HG03342 (cell line): Measurements from ENCODE around the gene PHF23.
"Not testable (repeated sequence)": the region's sequence is repeated elsewhere in the genome, so short reads cannot be mapped to it uniquely, and the experiment has no call there.

Source experiments
- ATAC-seq: cut with Tn5 transposase; IDR thresholded peaks from one replicate; pipeline ENCODE4 v1.9.1; 2021; ENCODE audit warnings: mild to moderate bottlenecking, moderate library complexity; ENCODE audit not compliant: unreplicated experiment

The PHF23 gene

DNA sequence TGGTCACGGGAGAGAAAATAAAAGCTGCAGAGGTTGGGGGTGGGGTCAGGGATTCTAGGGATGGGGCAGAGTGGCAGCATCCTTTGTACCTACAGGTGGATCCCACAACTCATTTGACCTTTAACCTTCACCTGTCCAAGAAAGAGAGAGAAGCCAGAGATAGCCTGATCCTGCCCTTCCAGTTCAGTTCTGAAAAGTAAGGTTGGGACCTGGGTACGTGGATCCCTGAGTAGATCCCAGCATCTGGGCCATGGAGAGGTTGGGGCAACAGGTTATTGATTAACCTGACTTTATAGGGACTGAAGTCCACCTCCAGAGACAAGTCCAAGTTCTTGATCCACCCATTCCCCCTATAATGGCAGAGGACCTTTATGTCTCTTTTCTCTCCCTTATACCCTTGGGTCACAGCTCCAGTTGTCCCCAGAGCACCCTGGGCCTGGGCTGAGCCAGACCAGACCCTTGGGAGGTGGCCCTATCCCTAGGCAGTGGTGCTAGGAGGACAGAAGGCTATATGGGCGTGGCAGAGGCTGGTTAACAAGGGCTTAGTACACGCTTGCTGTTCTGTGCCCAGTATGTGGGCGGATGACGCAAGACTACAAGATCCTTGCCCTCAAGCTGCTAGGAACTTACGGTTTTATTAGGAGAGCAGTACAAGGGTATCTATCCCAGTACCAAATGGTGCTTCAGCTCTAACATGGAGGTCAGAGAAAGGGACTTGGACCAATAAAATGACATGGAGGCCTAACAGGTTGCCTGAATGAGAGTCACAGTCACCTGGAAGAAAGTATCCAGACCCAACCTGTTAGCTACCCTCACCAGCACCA is 19.7 kb upstream of the PHF23 start:
- ATAC-seq, result no peak

DNA sequence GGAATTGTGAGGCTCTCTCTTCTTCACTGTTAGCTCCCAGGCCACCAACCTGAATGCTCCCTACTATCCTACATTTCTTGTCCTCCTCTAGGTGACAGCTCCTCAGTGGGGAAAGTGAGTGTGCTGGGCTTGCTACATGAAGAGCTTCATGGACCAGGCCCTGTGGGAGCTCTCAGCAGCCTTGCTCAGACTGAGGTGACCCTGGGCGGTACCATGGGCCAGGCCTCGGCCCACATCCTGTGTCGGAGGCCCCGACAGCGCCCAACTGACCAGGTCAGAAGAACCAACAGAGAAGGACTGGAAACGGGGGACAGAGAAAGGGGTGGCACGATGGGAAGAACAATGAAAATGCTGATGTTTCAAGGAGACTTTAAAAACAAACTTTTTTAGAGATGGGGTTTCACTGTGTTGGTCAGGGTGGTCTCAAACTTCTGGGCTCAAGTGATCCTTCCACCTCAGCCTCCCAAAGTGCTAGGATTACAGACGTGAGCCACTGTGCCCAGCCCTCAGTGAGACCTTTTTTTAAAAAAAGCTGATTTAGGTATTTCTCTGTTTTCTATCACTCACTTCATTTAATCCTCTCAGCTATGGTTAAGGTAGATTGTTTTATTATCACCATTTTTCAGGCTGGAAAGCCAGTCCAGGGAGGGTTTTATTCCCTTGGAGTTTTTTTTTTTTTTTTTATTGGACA is 17.7 kb upstream of the PHF23 start:
- ATAC-seq, result no peak

DNA sequence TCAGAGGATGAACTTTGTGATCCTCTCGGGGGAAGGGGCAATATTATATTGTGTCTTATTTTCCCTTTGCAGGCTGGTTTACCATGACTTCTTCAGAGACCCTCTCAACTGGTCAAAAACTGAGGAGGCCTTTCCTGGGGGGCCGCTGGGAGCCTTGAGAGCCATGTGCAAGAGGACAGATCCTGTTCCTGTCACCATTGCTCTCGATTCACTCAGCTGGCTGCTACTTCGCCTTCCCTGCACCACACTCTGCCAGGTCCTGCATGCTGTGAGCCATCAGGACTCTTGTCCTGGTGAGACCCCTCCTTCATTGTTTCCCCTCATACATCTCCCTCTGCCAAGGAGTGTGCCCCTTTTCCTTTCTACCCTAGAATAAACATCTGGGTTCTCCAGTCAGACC is 15.3 kb upstream of the PHF23 start:
- ATAC-seq, result no peak

DNA sequence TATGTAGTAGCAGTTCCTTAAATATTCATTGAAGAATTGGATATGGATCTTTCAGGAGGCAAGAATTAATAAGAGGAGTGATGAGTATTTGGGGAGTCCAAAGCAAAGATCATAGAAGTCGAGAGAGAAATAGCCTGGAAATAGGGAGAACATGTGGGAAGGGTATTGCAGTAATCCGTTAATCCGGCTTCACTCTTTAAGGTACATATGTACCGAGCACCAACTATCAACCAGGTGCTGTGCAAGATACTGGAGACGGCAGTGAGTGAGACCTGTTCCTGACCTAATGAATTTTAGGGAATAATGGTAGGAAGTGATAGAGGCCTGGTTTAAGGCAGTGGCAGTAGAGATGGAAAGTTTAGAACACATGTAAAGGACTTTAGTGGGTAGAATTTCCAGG is 13.8 kb upstream of the PHF23 start:
- no peak for ATAC-seq

DNA sequence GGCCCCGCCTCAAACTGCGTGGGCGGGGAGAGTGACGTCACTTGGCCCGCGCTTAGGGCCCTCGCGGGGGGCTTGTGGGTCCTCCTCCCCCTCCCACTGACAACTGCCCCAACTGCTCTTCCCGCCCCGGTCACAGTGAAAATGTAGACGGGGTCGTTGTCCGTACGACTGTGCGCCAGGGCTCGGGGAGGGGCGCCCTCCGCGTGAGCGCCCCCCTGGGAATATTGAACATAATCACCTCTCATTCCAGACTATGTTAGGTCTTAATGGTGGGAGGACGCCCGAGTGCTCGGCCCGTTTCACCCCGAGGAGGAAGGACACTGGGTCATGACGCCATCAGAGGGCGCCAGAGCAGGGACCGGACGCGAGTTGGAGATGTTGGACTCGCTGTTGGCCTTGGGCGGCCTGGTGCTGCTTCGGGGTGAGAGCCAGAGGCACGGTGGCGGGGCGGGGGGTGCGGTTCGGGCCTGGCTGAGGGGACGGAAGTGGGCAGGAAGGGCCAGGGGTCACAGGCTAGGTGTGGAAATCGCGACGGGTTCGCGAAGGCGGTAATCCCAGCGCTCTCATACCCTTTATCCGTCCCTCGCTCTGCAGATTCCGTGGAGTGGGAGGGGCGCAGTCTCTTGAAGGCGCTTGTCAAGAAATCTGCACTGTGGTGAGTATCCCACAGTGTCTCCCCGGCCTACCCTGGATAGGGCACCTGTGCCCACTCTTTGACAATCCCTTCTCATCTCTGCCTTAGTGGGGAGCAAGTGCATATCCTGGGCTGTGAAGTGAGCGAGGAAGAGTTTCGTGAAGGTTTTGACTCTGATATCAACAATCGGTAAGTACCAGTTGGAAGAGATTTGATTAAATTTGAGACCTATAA is 13.2 kb upstream of the PHF23 start, which contains the start of gene ELP5:
TSS of gene ELP5 (plus strand) at position 40 of the 868 bp plus-strand sequence. CDS start at position 376, 336 bp downstream.
- ATAC-seq, result peak; percentile 49

DNA sequence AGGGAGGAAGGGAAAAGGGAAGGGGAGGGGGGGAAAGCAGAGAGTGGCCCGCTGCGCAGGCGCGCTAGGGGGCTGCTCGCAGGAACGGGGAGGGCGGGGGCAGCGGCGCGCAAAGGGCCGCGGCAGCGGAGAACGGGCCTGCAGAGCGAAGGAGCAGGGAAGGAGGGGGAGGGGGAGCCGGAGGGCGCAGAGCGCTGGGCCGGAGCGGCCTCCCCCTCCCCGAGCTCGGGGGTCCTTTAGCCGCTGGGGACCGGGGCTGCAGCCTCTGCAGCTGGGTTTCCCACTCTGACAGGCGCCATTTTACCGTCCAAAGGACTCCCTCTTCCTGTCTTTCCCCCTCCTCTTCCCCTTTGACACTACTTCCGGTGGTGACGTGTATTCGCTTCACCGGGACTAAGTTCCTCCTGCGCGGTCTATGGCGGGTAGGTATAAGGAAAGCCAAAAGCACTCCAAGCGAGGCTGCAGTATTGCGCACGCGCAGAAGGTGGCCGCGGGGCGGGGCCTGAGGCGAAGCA is 12.5 kb upstream of the PHF23 start, which contains the start of gene CTDNEP1:
TSS of gene CTDNEP1 (minus strand) at position 74 of the 515 bp plus-strand sequence. CDS start 438 bp downstream, outside the sequence.
- peak; percentile 74 for ATAC-seq

DNA sequence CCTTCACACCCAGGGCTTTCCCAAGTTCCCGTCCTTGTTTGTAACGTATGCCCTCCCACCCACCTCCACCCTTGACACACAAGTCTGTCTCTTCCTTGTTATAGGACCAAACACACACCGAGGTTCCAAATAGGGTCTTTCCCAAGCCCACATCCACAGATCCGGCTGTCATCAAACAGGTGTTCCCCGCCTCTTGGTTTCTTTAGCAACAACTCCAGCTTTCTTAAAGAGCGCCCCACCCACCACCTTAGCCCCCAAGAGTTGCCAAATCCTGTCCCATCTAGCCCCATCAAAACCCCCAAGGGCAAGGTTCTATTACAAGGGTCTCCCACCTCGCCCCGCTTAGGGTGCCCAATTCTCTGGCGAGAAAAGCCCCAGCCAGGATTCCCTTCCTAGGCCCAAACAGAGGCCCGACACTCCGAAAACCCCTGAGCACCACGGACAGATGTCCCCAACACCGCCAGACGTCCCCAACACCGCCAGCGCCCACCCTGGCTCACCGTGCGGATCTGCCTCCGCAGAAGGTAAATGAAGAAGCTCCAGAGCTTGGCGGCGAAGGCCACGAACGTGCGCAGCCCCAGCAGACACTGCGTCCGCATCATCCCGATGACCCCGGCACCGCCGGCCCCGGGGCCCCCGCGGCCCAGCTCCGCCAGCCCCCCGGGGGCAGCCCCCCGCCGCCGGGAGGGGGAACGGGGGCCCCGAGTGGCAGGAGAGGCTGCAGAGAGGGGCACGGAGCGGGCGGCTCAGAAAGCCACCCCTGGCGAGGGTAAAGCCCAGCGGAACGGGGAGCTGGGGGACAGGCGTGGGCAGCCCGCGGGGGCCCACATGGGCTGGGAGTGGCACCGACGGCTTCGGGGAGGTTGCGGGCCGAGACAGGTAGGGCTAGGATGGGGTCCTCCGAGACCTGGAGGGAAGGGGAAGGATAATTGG is 11.7 kb upstream of the PHF23 start:
- ATAC-seq, result no peak

DNA sequence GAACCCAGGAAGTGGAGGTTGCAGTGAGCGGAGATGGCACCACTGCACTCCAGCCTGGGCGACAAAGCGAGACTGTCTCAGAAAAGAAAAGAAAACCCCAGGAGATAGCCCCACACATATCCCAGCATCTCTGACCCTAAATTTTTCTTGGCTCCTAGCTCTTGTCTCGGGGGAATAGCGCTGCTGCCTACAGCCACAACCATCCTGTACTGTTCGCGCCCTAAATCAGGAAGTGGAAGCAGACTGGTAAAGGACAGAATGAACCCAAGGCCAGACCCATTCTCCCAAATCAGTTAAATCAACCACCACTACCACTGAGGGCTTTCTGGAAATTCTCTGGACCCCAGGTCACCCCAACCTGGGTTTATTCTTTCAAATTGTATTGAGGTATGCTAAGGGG is 10.6 kb upstream of the PHF23 start:
- no peak for ATAC-seq

DNA sequence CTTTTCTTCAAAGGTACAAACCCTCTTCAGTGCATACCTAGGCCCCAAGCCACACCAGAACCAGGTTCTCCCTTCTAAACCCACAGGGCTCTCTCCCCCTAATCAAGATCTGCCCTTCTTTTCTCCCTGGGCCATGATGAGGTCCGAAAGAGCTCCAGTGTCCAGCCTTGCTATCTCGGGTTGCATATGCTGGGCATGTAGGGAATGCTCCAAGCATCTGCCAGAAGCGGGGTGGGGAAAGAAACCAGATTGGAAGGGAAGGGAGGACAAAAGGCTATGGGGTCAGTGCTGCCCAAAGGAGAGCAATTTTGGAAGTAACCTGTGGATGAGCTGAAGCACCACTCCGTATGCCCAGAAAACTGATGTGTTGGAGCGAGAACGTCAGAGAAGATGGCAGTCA is 10.0 kb upstream of the PHF23 start:
- no peak for ATAC-seq

DNA sequence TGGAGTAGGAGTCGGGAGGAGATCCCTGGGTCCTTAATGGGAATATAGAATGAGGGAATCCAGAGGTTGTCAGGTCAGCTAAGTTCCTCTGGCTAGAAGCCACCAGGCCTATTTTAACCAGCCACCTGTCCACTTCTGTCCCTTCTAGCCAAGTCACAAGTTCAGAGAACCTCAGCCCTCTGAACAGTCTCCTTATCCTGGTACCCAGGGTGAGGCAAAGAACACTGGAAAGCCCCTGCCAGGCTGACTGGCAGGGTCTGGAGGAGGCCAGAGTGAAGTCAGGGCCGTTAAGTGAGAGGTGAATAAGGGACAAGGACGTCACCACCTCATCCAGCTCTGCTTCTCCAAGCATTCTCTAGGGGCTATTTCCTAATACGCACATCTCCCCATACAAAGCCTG is 9.5 kb upstream of the PHF23 start:
- ATAC-seq, result no peak

DNA sequence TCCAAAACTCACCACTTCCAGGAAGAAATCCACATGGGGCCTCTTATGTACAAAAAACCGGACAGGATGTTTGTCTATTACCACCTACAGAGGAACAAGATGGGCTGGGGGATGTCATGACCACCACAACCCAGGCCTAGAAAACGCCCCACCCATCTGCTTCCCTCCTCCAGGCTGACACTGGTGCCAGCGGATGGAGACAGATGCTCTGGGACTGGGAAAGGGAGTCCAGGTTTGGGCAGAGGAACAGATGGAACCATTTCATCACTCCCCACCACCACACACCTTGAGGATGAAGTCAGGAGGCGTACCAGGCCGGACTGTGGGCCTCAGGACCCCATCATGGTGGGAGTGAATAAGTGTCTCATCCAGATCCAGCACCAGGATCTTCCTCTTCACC is 7.5 kb upstream of the PHF23 start:
- no peak for ATAC-seq

DNA sequence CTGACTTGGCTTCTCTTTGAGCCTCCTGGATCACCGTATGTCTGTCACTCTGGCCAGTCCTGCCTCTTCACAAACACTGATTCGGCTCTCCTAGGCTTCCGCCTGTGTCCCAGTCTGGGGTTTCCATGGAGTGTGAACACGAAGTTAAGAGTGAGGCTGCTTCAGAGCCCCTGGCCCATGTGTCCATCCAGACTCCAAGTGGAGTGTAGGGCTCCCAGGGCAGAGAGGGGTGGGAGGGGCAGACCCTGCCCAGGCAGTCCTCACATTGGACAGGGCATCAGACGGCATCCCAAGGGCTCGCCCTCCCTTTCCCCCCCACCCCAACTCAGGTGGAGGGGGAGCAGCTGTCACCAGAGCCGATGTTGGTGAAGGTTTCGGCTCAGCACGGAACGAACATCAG is 4.6 kb upstream of the PHF23 start:
- ATAC-seq, result not testable (repeated sequence)

DNA sequence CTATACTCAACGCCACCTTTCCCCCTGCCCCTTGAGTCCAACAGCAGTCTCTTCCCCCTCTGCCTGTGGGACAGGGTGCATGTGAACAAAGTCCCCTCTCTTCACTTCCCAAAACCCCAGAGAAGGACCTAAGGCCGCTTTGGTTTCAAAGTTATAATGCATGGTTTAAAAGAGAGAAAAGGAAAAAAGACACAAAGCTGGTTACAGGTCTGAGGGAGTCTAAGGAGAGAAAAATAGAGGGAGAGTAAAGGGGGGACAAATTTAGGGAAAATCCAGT is 4.1 kb upstream of the PHF23 start:
- no peak for ATAC-seq

DNA sequence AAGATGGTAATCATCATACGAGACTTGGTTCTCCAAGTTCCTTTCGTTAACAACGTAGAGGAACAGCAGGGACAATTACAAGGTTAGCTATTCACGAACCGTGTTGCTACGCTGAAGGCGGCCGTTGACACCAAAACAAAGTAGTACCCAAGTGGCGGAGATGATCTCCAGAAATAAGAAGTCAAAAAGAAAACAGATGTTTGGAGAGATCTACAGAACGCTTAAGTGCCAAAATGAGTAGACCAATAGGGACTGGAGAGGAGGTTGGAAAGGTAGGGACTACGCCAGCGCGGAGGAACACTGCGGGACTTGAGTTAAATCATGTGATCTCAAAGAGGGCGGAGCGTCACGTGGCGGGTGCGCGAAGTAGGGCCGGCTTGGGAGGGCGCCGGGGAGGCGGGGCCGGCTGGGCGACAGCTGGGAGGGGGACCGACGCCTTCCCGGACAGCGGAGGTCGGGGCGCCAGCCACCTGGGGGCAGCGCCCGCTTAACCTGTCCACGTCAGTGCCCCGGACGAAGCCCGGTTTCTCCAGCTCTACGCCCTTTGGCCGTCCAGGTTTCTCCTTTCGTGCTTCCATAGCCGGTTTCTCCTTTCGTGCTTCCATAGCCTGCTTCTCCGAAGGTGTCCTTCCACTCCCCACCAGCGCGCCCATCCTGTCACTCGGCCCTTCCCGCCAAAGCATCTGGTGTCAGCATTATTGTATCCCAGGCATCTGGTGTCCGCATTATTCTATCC is 3.6 kb upstream of the PHF23 start:
- ATAC-seq, result peak; percentile 39

DNA sequence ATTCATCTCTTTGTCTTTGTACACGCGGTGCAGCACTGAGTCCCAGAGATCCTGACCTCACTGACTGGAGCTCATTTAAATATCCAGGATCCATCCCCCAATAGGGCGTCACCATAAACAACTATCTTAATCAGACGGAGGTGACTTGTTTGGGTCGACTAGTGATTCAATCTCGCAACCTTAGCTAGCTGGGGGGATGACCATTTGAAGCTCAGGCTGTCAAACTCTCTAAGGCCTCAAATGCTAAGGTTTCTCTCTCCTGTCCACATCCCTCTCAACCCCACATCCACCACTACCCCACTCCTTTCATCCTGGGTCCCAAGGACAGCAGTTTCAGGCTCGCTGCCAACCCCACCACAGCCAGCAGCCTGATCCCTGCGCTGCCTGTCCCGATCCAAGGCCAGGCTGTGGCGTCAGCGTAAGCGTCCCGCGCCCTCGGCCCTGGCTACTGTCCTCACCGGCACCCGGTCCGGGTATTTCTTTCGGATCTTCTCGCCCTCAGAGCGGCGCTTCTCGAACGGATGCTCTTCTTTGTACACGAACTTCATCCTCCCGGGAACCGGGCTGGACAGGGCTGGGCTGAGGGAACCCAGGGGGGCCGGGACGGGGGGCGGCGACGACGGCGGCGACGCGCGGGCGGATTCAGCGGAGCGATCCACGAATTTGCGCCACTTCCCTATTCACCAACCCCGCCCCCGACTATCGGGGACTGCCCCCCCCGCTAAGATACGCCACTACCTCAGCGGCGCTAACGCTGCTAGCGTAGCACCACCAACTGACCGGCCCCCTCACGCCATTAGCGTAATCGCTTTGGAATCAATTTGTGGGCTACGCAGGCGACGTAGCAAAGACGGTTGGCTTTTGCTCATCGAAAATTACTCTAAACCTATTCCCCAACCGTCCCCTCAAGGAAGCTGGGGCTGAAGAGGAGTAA is 2.8 kb upstream of the PHF23 start, which contains the start of gene GABARAP:
TSS of gene GABARAP (minus strand) at position 667 of the 934 bp plus-strand sequence. CDS start at position 548, 119 bp downstream.
- peak; percentile 28 for ATAC-seq

DNA sequence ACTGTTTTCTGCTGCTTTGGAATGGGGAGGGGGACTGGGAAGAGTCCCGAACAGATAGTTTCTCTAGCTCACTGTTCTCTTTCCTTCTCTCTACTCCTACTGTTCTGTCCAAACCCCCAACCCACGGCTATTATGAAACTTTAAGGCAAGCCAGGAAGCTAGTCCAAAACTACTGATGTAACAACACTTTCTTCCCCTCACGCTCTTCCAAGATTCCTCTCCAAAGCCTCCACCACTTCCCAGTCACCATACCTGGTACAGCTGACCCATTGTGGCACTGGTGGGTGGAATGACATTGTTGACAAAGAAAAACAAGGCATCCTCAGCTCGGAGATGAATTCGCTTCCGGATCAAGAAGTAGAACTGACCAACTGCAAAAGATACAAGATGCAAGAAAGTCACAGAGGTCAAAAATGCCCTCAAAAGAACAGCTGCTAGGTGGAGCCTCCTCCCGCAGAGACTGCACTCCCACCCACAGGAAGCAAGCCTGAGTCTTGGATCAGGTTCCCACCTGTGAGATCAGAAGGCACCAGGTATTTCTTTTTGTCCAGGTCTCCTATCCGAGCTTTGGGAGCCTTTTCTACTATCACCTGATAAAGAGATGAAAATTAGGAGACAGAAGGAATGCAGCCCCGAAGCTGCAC is 2.0 kb upstream of the PHF23 start:
- no peak for ATAC-seq

DNA sequence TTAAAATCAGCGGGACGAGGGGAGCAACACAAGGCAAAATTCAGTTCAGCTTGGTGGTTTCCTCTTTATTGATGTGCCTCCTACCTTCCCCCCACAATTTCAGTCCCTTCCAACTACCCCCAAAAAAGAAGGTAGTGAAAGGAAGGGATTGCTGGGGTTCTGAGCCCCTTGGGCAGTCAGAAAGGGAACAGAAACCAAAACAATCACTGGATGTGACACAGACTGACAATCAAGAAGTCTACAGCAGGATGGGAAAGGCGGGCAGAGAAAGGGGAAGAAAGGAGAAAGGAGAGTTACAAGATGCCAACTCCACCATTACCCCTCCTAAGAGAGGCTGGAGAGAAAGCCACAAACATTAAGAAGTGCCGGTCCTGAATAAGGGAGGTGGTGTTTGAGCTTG is 1.1 kb upstream of the PHF23 start:
- ATAC-seq, result no peak
